GM21381 (cell line): Measurements from ENCODE around the gene FLT3.
"Not testable (repeated sequence)": the region's sequence is repeated elsewhere in the genome, so short reads cannot be mapped to it uniquely, and the experiment has no call there.

ENCODE experiments used
- ATAC-seq: cut with Tn5 transposase; IDR thresholded peaks from one replicate; pipeline ENCODE4 v1.9.1; 2021; ENCODE audit warnings: mild to moderate bottlenecking, moderate library complexity; ENCODE audit not compliant: unreplicated experiment

FLT3 gene

DNA sequence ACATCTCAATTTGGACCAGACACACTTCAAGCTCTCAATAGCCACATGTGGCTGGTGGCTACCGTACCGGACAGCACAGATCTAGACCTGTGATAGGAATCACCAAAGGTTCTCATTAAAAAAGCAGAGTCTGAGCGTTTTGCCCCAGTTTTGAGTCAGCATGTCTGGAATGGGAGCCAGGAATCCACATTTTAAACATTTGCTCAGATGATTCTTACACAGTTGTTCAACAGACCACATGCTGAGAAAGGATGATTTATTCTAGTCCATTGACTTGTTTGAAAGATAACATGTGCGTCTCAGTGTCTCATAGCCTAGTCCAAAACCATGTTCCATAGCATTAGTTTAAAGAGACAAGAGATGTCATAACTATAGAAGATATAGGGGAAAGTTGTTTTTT, 53.4 kb downstream of the FLT3 start:
- ATAC-seq, result no peak

DNA sequence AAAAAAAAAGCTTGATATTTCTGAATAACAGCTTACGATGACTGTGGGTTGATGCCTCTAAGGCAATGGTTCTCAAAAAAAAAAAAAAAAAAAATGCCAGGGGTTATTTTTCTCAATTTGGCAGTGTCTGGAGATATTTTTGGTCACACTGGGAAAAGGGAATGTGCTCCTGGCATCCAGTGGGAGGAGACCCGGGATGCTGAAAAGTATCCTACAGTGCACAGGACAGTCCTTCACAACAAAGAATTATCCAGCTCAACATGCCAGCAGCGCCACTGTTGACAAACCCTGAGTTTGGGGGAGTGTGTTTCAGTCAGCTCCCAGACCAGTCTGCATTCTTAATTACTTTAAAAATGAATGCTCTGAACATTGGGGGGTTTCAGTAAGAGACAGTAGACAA, 54.5 kb downstream of the FLT3 start:
- no peak for ATAC-seq

DNA sequence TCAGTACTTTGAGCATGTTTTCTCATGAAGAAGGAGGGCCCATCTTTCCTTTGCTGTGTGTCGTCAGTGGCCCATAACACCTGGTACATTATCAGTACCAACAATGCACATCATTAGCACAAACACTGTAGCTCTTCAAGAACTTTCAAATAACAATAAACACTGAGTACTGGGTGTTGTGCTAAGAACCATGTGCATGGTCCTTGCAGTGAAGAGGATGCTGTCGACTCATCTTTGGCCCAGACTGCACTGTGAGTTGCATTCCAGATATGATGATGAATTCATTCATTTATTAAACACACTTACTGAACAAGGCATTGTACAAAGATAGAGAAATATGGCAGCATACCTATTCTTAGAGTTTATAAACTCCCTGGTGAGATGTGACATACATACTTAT, 55.8 kb downstream of the FLT3 start:
- ATAC-seq, result no peak

DNA sequence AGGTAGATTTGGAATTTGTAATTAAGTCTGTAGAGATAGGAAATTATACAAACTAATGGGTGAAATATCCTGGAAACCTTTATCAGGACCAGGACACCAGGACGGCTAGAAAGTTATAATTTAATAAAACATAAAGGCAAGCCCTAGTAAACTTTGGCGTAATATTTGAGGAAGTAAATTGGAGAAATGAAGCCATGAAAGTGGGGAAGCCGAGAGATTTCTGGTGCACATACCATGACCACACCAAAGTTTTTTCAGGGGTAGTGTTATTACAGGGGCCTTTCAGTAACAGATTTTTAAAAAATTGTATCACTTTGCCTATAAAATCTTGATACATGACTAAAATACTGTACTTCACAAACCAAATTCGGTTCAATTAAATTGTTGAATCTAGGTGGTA, 57.2 kb downstream of the FLT3 start:
- no peak for ATAC-seq

DNA sequence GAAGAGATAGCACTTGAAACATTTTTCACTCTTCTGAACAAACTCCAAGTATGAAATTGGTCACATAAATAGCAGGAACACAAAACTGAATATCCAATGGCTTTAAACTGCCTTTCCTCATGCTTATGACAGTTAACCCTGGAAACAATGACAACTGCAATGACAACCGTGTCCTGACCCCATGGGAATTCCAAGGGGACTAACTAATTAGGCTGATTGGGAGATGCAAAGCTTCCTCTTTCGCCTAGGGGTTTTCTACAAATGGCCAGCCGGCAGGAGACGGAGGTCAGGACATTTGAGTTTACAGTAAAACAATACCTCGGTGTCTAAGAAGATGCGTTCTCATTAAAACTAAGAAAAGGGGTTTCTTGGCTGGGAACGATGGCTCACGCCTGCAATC, 58.9 kb downstream of the FLT3 start:
- ATAC-seq, result no peak

DNA sequence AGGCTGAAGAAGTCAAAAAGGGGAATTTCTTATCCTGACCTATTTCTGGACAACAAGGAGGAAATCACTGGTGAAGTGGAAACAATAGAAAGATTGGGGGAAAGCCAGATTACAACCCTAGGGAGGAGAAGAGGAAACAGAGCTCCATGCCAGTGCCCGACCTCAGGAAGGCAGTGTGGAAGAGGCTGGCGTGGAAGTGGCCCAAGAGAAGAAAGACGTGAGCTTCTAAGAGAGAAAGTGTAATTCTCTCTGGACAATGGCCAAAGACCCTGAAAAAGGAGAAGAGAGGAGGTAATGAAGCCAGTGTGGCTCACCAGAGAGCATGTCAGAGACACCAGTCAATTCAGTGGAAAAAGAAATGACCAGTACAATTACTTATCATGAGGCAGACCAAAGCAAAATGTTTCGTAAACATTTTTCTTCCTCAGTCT, 59.3 kb downstream of the FLT3 start:
- ATAC-seq, result no peak

DNA sequence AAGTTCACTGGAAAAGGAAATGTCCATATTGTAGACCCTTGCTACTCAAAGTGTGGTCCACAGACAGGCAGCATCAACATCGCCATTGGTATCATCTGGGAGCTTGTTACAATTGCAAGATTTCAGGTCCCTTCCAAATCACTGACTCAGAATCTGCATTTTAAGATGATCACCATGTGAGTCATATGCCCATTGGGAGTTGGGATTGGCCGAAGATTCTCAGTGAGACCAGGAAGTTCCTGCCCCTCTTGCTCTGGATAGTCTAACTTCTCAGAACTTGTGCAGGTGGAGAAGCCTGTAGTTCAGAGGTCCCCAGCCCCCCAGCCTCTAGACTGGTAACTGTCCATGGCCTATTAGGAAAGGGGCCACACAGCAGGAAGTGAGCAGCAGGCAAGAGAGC, 63.0 kb downstream of the FLT3 start:
- no peak for ATAC-seq

DNA sequence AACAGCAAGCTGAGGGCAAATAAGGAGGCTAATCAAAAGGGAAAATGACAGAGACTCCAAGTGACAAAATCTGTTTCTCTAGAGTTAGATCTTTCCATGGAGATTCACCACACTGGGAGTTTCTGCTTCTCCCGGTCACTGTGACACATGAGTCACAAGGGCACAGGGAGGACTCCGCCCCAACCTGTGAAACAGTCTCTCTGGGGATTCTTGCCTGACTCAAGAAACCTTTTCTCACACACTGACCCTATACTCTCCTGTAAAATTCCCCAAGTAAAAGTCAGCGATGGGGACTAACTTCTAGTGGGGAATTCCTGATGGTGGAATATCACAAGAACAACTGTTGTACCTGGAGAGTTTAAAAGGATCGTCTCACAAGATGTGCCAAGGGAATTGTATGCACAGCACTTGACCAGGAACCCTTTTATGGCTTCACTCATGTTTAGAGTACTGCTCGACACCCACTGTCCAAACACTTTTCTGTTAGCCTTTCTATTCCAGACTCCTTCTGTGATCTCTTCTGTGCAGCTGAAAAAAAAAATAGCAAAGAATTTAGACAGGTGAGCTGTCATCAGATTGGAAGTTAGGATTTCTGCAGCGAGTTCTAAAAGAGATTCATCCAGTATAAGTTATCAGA, 65.1 kb downstream of the FLT3 start:
- ATAC-seq, result no peak

DNA sequence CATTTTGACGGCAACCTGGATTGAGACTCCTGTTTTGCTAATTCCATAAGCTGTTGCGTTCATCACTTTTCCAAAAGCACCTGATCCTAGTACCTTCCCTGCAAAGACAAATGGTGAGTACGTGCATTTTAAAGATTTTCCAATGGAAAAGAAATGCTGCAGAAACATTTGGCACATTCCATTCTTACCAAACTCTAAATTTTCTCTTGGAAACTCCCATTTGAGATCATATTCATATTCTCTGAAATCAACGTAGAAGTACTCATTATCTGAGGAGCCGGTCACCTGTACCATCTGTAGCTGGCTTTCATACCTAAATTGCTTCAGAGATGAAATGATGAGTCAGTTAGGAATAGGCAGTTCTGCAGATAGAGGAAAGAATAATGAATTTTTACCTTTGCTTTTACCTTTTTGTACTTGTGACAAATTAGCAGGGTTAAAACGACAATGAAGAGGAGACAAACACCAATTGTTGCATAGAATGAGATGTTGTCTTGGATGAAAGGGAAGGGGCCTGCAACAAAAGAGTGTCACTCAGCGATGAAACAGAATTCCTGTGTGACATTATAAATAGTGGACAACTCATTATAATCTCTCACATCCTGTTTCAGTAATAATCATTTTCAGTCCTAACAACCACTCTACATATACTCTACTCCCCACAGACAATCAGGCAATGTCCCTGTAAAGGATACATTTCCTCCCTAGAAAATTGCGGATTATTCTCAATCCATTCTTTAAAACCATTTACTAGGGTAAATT, 66.3 kb downstream of the FLT3 start:
- ATAC-seq, result no peak

DNA sequence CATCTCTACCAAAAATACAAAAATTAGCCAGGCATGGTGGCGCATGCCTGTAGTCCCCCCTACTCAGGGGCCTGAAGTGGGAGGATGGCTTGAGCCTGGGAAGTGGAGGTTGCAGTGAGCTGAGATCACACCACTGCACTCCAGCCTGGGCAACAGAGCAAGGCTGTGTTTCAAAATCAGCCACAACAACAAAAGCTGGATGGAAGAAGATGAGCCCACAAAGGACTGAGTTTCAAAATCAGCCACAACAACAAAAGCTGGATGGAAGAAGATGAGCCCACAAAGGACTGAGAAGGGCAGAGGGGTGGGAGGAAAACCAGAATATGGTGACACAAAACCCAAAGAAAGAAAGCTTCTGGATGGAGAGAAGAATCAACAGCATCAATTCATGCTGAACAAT, 67.9 kb downstream of the FLT3 start:
- not testable (repeated sequence) for ATAC-seq

DNA sequence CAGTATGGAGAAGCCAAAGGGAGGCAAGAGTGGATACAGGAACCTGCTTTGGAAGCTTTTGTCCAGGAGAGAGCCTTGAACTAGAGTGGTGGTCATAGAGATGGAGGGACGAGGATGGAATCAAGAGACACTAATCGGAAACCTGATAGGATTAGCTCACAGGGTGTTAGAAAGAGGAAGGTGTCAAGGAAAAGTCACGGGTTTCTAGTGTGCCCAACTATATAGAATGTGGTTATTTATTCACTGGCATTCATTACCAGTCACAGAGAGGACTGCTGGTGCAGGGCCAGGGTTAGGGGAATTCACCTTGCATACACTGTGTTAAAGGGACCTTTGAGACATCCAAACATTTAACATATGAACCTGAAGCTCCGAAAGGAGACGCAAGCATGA, 68.5 kb downstream of the FLT3 start:
- no peak for ATAC-seq

DNA sequence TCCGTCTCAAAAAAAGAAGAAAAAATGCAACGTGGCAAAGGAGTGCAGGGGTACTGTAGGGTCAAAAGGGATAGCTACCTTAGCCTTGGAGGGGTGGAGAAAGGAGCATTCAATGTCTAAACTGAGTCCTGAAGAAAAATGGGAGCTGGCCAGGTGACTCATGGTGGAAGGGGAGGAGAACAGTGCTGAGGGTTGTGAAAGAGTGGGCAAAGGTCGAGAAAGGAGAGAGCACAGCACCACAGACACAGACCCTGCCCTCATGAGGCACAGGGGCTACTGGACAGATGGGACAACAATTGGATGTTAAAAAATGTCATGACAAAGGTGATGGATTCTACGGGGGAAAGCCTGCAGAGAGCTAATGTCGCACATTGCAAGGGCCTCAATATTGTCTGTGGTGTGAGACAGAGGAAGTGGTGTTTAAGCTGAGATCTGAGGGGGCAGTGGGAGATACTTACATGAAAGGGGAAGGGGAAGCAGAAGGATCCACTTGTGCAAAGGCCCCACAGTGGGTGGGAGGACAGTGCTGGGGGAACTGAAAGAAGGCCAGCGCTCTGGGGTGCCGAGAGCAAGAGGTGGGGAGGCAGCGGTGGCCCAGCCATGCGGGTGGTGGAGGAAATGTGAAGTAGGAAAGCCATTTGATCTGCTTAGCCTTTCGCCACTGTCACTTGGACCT, 69.0 kb downstream of the FLT3 start:
- ATAC-seq, result no peak

DNA sequence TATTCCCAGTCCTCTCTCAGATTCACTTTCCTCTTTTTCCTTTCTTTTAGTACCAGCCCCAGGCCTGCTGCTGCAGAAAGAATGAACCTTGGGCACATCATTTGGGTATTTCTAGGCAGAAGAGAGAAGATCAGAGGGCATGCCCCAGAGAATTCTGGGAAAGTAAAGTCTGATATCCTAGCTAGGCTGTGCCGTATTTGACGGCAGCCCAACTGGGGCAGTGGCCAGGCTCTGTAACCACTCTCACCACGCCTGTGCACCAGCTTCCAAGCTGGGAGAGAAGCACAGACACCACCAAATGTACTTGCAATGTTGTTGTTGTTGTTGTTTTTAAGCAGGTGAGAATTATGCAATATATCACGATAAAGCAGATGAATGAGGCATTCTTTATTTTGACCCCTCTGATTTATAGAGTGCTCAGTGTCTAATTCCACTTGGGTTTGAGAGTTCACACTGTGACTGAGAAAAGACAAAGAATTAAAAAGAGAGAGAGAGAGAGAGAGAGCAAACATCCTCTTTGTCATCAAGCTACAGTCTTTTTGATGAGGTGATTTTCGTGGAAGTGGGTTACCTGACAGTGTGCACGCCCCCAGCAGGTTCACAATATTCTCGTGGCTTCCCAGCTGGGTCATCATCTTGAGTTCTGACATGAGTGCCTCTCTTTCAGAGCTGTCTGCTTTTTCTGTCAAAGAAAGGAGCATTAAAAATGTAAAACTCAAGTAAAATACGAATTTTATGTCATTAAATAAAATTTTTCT, 72.6 kb downstream of the FLT3 start:
- ATAC-seq, result no peak

DNA sequence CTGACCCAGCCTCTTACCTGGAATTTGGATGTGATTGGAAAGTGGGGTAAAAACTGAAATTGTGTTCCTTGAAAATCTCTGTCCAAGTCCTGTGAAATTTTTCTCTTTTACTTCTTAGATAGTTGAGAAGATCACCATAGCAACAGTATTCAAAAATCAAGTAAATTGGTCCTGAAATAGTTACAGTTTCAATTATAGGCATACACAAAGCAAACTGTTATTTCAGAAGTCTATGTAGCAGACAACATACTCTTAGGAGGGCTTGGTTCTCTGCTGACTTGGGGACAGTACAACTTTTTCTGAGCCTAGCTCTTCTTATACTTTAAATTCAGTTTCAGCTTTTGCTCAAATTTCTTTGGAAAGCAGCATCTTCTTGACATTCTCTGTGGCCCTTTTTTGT, 73.3 kb downstream of the FLT3 start:
- no peak for ATAC-seq

DNA sequence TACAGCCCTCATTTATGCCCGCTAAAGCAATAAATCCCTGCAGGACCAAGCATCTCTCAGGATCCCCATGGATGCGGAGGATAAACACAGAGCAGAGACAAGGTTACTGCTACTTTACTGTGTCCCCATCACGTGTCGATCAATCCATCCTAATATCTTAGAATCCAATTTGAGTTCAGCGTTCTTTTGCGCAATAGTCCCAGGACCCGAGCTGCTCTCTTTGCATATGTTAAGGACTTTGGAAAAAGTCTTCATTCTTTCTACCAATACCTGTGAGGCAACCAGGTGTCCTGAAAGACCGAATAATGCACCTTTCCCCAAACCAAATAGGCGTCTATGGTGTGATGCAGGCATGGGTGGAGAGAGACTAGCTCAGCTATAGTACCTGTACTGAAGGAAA, 73.9 kb downstream of the FLT3 start:
- no peak for ATAC-seq

DNA sequence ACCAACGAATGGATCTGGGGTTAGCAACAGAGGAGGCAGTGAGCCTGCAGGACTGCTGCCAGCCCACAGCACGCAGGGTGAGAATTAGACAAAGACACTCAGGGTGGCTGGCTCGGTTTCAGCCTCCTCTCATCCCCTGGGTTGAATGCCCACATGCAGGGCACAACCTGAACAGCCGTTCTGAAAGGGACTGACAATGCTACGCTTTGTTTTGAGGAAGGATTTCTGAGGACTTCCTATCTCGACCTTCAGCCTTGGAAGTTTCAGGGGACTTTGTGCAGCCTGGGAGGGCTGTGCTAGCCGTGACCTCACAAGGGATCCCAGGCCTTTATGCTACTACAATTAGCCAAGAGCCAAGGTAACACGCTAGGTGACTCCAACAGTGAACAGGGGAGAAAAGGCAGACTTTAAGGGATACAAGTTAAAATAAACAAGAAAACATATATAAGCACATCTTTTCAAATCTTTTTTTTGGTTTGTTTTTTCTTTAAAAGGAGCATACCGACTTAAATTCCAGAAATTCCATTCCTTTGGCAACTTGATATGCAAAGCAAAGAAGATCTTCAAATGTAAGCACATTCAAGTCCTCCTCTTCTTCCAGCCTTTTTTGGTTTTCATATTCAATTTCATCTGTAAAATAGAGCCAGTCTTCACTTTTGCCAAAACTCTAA, 77.4 kb downstream of the FLT3 start:
- no peak for ATAC-seq

DNA sequence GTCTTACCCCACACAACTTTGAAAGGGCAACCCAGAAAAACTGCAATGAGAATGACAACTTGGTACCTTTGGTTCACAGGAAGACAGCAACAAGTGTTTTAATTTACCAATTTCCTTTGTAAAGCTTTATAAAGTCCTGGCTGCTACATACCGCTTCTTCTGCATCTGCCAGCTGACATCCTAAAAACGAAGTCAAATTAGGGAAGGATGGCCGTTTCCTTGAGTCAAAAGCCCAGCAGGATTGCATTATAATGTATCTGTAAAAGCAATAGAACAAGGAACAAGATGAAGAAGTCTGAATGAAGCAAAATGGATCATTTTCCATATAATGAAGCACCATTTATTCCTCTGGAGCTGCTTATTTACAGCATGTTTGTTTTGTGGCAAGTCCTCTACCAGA, 86.1 kb downstream of the FLT3 start:
- ATAC-seq, result no peak

DNA sequence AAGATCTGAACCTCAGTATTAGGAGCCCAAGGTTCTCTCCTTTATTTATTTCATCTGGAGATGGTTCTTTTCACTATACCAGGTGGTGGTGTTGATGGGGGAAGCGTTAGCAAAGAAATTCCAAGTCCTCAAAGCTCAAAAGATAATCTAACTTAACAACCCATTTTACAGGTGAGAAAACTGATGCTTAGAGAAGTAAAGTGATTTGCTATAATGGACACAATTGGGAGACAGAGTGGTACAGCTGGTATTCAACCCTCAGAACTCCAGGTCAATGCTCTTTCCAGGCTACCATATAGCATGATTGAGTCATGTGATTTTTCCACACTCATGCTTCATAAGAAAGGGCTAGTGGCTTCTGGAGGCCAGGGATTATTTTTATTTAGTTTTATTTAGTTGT, 86.9 kb downstream of the FLT3 start:
- ATAC-seq, result no peak

DNA sequence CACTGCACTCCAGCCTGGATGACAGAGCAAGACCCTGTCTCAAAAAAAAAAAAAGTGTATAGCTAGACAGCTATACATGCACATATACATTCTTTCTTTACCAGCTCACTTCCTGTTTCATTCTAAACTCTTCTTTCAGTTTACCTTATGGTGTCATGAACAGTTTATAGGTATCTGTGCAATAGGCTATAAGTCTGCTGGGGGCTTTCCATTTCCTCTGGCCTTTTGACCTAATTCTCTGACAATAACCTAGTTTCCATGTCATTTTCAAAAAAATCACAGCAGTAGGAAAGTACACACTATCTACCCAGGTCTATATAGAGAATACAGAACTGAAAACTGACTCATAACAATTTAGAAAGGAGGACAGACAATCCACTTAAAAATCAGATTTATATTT, 87.5 kb downstream of the FLT3 start:
- peak; percentile 91 for ATAC-seq

DNA sequence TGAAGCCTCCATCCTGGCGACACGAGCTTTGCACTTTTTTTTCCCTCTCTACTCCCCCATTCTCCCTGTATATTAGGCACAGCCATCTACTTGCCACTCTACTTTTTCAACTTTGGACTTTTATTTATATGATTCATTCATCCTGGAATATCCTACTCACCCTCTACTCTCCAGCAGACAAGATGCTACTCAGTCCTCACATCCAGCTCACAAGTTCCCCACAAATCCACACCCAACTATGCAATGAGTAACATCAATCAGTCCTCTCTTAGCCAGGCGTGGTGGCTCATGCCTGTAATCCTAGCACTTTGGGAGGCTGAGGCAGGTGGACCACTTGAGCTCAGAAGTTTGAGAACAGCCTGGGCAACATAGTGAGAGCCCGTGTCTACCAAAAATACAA, 88.0 kb downstream of the FLT3 start:
- no peak for ATAC-seq

DNA sequence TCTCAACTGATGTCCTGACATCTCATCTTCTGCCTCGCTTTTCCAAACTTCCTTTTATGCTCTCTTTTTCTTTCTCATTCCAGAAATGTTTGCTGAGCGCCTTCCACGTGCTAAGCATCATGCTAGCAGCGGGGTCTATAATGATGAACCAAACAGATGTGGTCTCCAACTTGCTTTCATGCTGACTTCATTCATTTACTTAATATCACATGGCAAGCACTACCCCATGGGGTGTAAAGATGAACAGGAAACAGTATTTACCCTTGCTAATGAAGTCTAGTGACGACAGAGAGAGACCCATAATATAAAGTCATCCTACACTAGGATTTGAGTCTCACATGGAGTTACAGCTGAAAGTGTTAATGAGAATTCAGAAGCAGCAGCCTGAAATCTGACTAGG, 90.3 kb downstream of the FLT3 start:
- ATAC-seq, result no peak
